ENCODE results near the gene LINGO1. TPM values are rescaled to one million over a fixed set of nuclear protein-coding genes. Genes with fewer than 3 reads are reported as not detected.

Gene LINGO1
- polyA plus RNA-seq, 2 donors: 0.08 to 0.25 TPM

- Histone ChIP-seq H3K27me3 (ENCODE audit: control insufficient read depth in 1 of 2, insufficient read depth in 2 of 2, low read length in 2 of 2) (no peaks in the 10 kb centered on the region), H3K36me3 (ENCODE audit: control insufficient read depth in 2 of 2, insufficient read depth in 2 of 2, low read length in 1 of 2) (no peaks in the 10 kb centered on the region), H3K4me1 (ENCODE audit: control insufficient read depth in 2 of 2, insufficient read depth in 2 of 2, low read length in 1 of 2) (no peaks in the 10 kb centered on the region), H3K9me3 (ENCODE audit: control insufficient read depth in 2 of 2, insufficient read depth in 1 of 2, low read depth in 1 of 2, low read length in 1 of 2) (no peaks in the 10 kb centered on the region), H3K4me3 (ENCODE audit: low read depth in 1 of 2, low read length in 2 of 2) (no peak overlapping the region), H3K27ac (ENCODE audit: low read depth in 2 of 2, low read length in 1 of 2) (no peak overlapping the region)
- 60 to 65% methylated on average over 6 of the region's 6 CpGs for WGBS, 2 donors
Measured at GRCh38 chr15:77563623-77564156, 69.0 kb downstream of the LINGO1 start.

Other genes with a start within 250 kb of the LINGO1 start
- 1 to 10 TPM; 1.9 to 3.6 TPM for gene PEAK1, start 212.8 kb downstream of the LINGO1 start, polyA plus RNA-seq
- 1 to 10 TPM; 6.5 to 7.0 TPM for gene HMG20A, start 212.0 kb downstream of the LINGO1 start, polyA plus RNA-seq